ENCODE results near the gene PLEKHG3.

GRCh38 chr14:64775081-64775777 is 71.0 kb downstream of the PLEKHG3 start:
- TF ChIP-seq SCMH1 (CRISPR knock-in tag; IDR thresholded peaks at IDR 0.05; ENCODE audit: borderline replicate concordance) = no peak
- no peak for TF ChIP-seq ZKSCAN1 (IDR thresholded peaks at IDR 0.05; ENCODE audit: low read length)
- TF ChIP-seq KLF16 (CRISPR knock-in tag; IDR thresholded peaks at IDR 0.05) = no peak
